WTC11 (cell line): ENCODE data around the gene SHC3. TPM values are rescaled to one million over a fixed set of nuclear protein-coding genes. Genes with fewer than 3 reads are reported as not detected.

Experiments used
- ATAC-seq: fragments of 200-7000 bp; cut with Tn5 transposase; 2 replicates; pipeline ENCODE4 v1.10.0; 2021; ENCODE audit warnings: mild to moderate bottlenecking, moderate library complexity
- CTCF ChIA-PET: fragments of 300-600 bp; sonication (Branson Sonifier 250); formaldehyde crosslinking; loops from one replicate; lab custom pipeline; 2021; ENCODE audit warnings: antibody characterized with exemption; lab: Charles Lee
- POLR2A ChIA-PET: fragments of 350-600 bp; sonication (Branson Sonifier 250); formaldehyde crosslinking; loops from one replicate; lab custom pipeline; 2021; ENCODE audit warnings: antibody characterized with exemption; lab: Charles Lee
- DNase-seq: peaks from one replicate; pipeline ENCODE4 v3.0.0; 2021; ENCODE audit warnings: low spot score
- H3K27ac Mint-ChIP-seq: 2 replicates; pipeline ENCODE4 v1.8.0; 2021; ENCODE audit warnings: mixed read lengths
- H3K27me3 Mint-ChIP-seq: 2 replicates; pipeline ENCODE4 v1.8.0; 2021; ENCODE audit warnings: low read depth, mild to moderate bottlenecking, moderate library complexity, mixed read lengths
- H3K36me3 Mint-ChIP-seq: 2 replicates; pipeline ENCODE4 v1.8.0; 2021; ENCODE audit warnings: mixed read lengths
- H3K4me1 Mint-ChIP-seq: 2 replicates; pipeline ENCODE4 v1.8.0; 2022; ENCODE audit warnings: mixed read lengths
- H3K4me3 Mint-ChIP-seq: 2 replicates; pipeline ENCODE4 v1.8.0; 2021; ENCODE audit warnings: mild to moderate bottlenecking, moderate library complexity, mixed read lengths
- H3K9me3 Mint-ChIP-seq: 2 replicates; pipeline ENCODE4 v1.8.0; 2021; ENCODE audit warnings: mixed read lengths
- CREM ChIP-seq: sonication (generic); formaldehyde crosslinking; IDR thresholded peaks from 2 replicates; pipeline ENCODE4 v1.8.1; 2022; ENCODE audit warnings: mild to moderate bottlenecking, missing genetic modification reagents, moderate library complexity
- FOXK1 ChIP-seq: sonication (generic); formaldehyde crosslinking; IDR thresholded peaks from 2 replicates; pipeline ENCODE4 v1.8.0; 2022; ENCODE audit warnings: mild to moderate bottlenecking, moderate library complexity, missing genetic modification reagents
- GABPB1 ChIP-seq: sonication (generic); formaldehyde crosslinking; IDR thresholded peaks from 2 replicates; pipeline ENCODE4 v1.8.1; 2023; ENCODE audit warnings: mild to moderate bottlenecking, missing genetic modification reagents
- IRF2 ChIP-seq: sonication (generic); formaldehyde crosslinking; IDR thresholded peaks from 2 replicates; pipeline ENCODE4 v1.8.0; 2022; ENCODE audit warnings: low read depth, missing genetic modification reagents, borderline replicate concordance
- JUN ChIP-seq: sonication (generic); formaldehyde crosslinking; IDR thresholded peaks from 2 replicates; pipeline ENCODE4 v1.8.0; 2023; ENCODE audit warnings: mild to moderate bottlenecking, missing genetic modification reagents
- NFYB ChIP-seq: sonication (generic); formaldehyde crosslinking; conservative IDR thresholded peaks from 2 replicates; pipeline ENCODE4 v1.8.0; 2022; ENCODE audit warnings: low read depth, missing genetic modification reagents
- PRRX2 ChIP-seq: fragments of 250-450 bp; sonication (Bioruptor Pico); IDR thresholded peaks from 2 replicates; pipeline ENCODE4 v1.8.0; 2021; ENCODE audit warnings: mild to moderate bottlenecking
- RORB ChIP-seq: fragments of 250-450 bp; sonication (Bioruptor Pico); IDR thresholded peaks from 2 replicates; pipeline ENCODE4 v1.9.0; 2021; ENCODE audit warnings: mild to moderate bottlenecking
- SMAD3 ChIP-seq: sonication (generic); formaldehyde crosslinking; IDR thresholded peaks from 2 replicates; pipeline ENCODE4 v1.8.0; 2022; ENCODE audit warnings: missing genetic modification reagents, mild to moderate bottlenecking, borderline replicate concordance
- TEAD4 ChIP-seq: sonication (generic); formaldehyde crosslinking; IDR thresholded peaks from 2 replicates; pipeline ENCODE4 v1.8.0; 2022; ENCODE audit warnings: mild to moderate bottlenecking, missing genetic modification reagents
- ZNF263 ChIP-seq: sonication (generic); formaldehyde crosslinking; IDR thresholded peaks from 2 replicates; pipeline ENCODE4 v1.8.1; 2022; ENCODE audit warnings: low read depth, mild to moderate bottlenecking, moderate library complexity, missing genetic modification reagents
- total RNA-seq: library from RNA; stranded (reverse); gene quantifications from 3 replicates; pipeline ENCODE4 v1.2.3, GENCODE V29; 2021
- TF ChIP-seq, protein P1 (sequence below): sonication (generic); formaldehyde crosslinking; IDR thresholded peaks from 2 replicates; pipeline ENCODE4 v1.8.1; 2023; ENCODE audit warnings: mild to moderate bottlenecking, missing genetic modification reagents
- TF ChIP-seq, protein P2 (sequence below): sonication (generic); formaldehyde crosslinking; IDR thresholded peaks from 2 replicates; pipeline ENCODE4 v1.8.1; 2023; ENCODE audit warnings: mild to moderate bottlenecking, missing genetic modification reagents
- TF ChIP-seq, protein P3 (sequence below): sonication (generic); formaldehyde crosslinking; conservative IDR thresholded peaks from 2 replicates; pipeline ENCODE4 v1.8.1; 2023; ENCODE audit warnings: mild to moderate bottlenecking, low read depth, missing genetic modification reagents, moderate library complexity
- TF ChIP-seq, protein P4 (sequence below): fragments of 250-450 bp; sonication (Bioruptor Pico); IDR thresholded peaks from 2 replicates; pipeline ENCODE4 v1.9.0; 2021; ENCODE audit warnings: mild to moderate bottlenecking
- TF ChIP-seq, protein P5 (sequence below): fragments of 250-450 bp; sonication (Bioruptor Pico); IDR thresholded peaks from 2 replicates; pipeline ENCODE4 v1.9.0; 2021; ENCODE audit warnings: moderate library complexity, mild to moderate bottlenecking, inconsistent platforms, borderline replicate concordance
- TF ChIP-seq, protein P6 (sequence below): sonication (generic); formaldehyde crosslinking; IDR thresholded peaks from 2 replicates; pipeline ENCODE4 v1.8.0; 2022; ENCODE audit warnings: mild to moderate bottlenecking, missing genetic modification reagents

The SHC3 gene
- total RNA-seq, 1 experiment from 2014 or later = 4.9 TPM

DNA sequence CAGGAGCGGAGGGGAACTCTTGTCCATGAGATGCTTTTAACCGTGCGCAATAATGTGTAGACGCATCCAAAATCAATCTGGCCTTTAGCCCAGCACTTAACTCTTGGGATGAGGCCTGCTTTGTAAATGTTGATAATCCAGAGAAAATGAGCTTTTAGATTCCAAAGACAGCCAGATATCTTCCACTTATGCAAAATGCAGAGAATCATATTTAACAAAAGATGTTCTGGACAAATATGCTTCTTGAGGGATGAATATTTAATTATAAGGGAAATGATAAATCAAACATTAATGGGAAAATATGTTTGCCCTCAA is 181.7 kb downstream of the SHC3 start:
- H3K27me3 Mint-ChIP-seq = peaks cover 9% of the 10 kb centered on the region
- H3K27ac Mint-ChIP-seq = no peak overlapping the region
- ATAC-seq (no peak), DNase-seq (no peak)
- ChIA-PET CTCF (no interaction called here), POLR2A (interaction anchor here (0.6 kb wide), 1 partner anchor 179 kb away, joined by 3 read pairs; no protein-coding TSS in a partner anchor)
- no peaks in the 10 kb centered on the region; the same call in 1 of the 2 replicates for H3K36me3 Mint-ChIP-seq
- no peak overlapping the region for H3K4me3 Mint-ChIP-seq
- H3K9me3 Mint-ChIP-seq = no peaks in the 10 kb centered on the region
- TF ChIP-seq NFYB (CRISPR knock-in tag) = no peak
- TF ChIP-seq GABPB1 (CRISPR knock-in tag) = no peak
- TF ChIP-seq, protein P1, sequence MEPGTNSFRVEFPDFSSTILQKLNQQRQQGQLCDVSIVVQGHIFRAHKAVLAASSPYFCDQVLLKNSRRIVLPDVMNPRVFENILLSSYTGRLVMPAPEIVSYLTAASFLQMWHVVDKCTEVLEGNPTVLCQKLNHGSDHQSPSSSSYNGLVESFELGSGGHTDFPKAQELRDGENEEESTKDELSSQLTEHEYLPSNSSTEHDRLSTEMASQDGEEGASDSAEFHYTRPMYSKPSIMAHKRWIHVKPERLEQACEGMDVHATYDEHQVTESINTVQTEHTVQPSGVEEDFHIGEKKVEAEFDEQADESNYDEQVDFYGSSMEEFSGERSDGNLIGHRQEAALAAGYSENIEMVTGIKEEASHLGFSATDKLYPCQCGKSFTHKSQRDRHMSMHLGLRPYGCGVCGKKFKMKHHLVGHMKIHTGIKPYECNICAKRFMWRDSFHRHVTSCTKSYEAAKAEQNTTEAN (CRISPR knock-in tag) = no peak
- TF ChIP-seq, protein P2, sequence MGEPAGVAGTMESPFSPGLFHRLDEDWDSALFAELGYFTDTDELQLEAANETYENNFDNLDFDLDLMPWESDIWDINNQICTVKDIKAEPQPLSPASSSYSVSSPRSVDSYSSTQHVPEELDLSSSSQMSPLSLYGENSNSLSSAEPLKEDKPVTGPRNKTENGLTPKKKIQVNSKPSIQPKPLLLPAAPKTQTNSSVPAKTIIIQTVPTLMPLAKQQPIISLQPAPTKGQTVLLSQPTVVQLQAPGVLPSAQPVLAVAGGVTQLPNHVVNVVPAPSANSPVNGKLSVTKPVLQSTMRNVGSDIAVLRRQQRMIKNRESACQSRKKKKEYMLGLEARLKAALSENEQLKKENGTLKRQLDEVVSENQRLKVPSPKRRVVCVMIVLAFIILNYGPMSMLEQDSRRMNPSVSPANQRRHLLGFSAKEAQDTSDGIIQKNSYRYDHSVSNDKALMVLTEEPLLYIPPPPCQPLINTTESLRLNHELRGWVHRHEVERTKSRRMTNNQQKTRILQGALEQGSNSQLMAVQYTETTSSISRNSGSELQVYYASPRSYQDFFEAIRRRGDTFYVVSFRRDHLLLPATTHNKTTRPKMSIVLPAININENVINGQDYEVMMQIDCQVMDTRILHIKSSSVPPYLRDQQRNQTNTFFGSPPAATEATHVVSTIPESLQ (CRISPR knock-in tag) = no peak
- TF ChIP-seq PRRX2 = no peak
- TF ChIP-seq, protein P3, sequence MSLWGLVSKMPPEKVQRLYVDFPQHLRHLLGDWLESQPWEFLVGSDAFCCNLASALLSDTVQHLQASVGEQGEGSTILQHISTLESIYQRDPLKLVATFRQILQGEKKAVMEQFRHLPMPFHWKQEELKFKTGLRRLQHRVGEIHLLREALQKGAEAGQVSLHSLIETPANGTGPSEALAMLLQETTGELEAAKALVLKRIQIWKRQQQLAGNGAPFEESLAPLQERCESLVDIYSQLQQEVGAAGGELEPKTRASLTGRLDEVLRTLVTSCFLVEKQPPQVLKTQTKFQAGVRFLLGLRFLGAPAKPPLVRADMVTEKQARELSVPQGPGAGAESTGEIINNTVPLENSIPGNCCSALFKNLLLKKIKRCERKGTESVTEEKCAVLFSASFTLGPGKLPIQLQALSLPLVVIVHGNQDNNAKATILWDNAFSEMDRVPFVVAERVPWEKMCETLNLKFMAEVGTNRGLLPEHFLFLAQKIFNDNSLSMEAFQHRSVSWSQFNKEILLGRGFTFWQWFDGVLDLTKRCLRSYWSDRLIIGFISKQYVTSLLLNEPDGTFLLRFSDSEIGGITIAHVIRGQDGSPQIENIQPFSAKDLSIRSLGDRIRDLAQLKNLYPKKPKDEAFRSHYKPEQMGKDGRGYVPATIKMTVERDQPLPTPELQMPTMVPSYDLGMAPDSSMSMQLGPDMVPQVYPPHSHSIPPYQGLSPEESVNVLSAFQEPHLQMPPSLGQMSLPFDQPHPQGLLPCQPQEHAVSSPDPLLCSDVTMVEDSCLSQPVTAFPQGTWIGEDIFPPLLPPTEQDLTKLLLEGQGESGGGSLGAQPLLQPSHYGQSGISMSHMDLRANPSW (CRISPR knock-in tag) = no peak
- TF ChIP-seq, protein P4, sequence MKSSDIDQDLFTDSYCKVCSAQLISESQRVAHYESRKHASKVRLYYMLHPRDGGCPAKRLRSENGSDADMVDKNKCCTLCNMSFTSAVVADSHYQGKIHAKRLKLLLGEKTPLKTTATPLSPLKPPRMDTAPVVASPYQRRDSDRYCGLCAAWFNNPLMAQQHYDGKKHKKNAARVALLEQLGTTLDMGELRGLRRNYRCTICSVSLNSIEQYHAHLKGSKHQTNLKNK (CRISPR knock-in tag) = no peak
- peaks cover 21% of the 10 kb centered on the region for H3K4me1 Mint-ChIP-seq

DNA sequence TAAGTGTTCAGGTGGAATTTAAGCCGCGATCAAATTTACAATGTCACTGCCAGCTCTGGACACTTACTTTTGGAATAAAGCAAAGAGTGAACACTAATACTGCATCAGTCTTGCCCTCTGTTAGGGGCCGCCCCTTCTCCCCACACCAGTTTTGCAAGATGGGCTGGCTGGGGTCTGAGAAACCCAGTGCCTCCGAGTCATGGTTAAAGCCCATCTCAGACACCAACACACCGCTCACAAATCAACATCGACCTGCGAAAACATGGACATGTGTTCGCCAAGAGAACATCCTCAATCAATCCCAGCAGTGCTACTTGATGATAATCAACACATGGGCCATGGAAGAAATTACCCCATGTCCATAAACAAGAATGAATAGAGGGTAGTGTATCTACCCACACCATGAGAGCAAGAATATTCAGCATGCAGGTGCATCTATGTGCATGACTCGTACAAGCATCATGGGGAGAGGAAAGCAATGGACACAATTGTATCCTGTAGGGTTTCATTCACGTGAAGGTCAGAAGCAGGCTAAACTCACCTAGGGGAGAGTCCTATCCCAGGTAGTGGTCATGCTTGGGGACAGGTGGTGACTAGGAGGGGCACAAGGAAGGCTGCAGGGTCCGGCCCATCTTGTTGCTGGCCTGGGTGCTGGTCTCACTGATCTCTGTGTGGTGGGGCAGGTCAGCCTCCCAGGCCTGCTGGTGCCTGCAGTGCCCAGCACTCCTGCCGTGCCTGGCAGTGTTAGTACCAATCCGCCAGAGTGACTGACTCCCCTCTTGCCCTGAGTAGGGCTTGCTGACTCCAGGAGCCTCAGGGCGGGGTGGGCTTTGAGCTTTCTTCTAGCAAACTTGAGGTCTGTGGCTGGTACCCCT is 182.3 kb downstream of the SHC3 start:
- no peaks in the 10 kb centered on the region for H3K36me3 Mint-ChIP-seq
- TF ChIP-seq, protein P5, sequence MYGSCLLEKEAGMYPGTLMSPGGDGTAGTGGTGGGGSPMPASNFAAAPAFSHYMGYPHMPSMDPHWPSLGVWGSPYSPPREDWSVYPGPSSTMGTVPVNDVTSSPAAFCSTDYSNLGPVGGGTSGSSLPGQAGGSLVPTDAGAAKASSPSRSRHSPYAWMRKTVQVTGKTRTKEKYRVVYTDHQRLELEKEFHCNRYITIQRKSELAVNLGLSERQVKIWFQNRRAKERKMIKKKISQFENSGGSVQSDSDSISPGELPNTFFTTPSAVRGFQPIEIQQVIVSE (CRISPR knock-in tag) = no peak
- no peak for TF ChIP-seq FOXK1 (CRISPR knock-in tag)
- TF ChIP-seq, protein P6, sequence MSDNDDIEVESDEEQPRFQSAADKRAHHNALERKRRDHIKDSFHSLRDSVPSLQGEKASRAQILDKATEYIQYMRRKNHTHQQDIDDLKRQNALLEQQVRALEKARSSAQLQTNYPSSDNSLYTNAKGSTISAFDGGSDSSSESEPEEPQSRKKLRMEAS (CRISPR knock-in tag) = no peak
- no peak for TF ChIP-seq JUN
- H3K4me3 Mint-ChIP-seq = no peak overlapping the region
- DNase-seq = no peak
- H3K4me1 Mint-ChIP-seq = peaks cover 23% of the 10 kb centered on the region
- H3K27me3 Mint-ChIP-seq = peaks cover 11% of the 10 kb centered on the region
- no peaks in the 10 kb centered on the region for H3K9me3 Mint-ChIP-seq
- H3K27ac Mint-ChIP-seq = no peak overlapping the region
- ATAC-seq = no peak
- ChIA-PET CTCF (no interaction called here), POLR2A (interaction anchor here (0.6 kb wide), 1 partner anchor 178 kb away, joined by 3 read pairs; no protein-coding TSS in a partner anchor)

DNA sequence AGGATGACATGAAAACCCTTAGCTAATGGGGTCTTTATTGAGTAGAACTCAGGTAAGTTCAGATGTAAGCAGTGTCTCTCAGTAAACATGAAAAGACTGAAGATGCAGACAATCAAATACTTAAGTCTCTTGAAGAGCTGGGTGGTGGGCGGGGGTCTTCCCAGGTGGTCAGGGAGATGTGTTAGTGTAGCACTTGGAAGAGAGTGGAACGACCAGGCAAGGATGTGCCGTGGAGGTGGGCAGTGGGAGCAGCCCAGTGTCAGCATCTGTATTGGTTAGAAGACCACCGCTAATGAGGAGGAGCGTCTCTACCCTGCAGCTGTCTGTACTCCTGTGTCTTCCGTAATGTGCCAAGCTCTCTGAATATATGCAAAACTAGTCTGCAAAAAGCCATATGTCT is 183.0 kb downstream of the SHC3 start:
- TF ChIP-seq TEAD4 (CRISPR knock-in tag) = no peak
- TF ChIP-seq, protein P5 (CRISPR knock-in tag) = no peak
- TF ChIP-seq RORB (CRISPR knock-in tag) = no peak
- TF ChIP-seq IRF2 = no peak
- TF ChIP-seq SMAD3 (CRISPR knock-in tag) = no peak
- TF ChIP-seq, protein P4 (CRISPR knock-in tag) = no peak
- TF ChIP-seq CREM (CRISPR knock-in tag) = no peak
- no peak for TF ChIP-seq ZNF263 (CRISPR knock-in tag)
- ChIA-PET POLR2A (no interaction called here), CTCF (no interaction called here)
- no peaks in the 10 kb centered on the region for H3K9me3 Mint-ChIP-seq
- H3K27ac Mint-ChIP-seq = no peak overlapping the region
- H3K4me3 Mint-ChIP-seq = no peak overlapping the region
- no peak for DNase-seq
- no peak for ATAC-seq
- no peaks in the 10 kb centered on the region for H3K36me3 Mint-ChIP-seq
- H3K4me1 Mint-ChIP-seq = peaks cover 17% of the 10 kb centered on the region
- peaks cover 11% of the 10 kb centered on the region for H3K27me3 Mint-ChIP-seq
